Activated CD4-positive, alpha-beta T cell treated with anti-CD3 and anti-CD28 coated beads for 48 hours (primary cell): ENCODE data around the gene R3HCC1L.
"Not testable (repeated sequence)": the region's sequence is repeated elsewhere in the genome, so short reads cannot be mapped to it uniquely, and the experiment has no call there.

Source experiments
- DNase-seq: peaks from one replicate; pipeline ENCODE4 v3.0.0-alpha.2; 2020

The R3HCC1L gene

DNA sequence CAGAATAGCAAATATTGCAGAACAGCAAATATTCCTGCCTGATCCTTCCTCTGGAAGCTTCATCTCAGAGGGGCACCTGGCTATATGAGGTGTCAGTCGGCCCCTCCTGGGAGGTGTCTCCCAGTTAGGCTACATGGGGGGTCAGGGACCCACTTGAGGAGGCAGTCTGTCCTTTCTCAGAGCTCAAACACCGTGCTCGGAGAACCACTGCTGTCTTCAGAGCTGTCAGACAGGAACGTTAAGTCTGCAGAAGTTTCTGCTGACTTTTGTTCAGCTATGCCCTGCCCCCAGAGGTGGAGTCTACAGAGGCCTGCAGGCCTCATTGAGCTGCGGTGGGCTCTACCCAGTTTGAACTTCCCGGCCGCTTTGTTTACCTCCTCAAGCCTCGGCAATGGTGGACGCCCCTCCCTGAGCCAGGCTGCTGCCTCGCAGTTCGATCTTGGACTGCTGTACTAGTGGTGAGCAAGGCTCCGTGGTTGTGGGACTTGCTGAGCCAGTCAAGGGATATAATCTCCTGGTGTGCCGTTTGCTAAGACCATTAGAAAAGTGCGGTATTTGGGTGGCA is 48.0 kb downstream of the R3HCC1L start:
- DNase-seq = not testable (repeated sequence)

DNA sequence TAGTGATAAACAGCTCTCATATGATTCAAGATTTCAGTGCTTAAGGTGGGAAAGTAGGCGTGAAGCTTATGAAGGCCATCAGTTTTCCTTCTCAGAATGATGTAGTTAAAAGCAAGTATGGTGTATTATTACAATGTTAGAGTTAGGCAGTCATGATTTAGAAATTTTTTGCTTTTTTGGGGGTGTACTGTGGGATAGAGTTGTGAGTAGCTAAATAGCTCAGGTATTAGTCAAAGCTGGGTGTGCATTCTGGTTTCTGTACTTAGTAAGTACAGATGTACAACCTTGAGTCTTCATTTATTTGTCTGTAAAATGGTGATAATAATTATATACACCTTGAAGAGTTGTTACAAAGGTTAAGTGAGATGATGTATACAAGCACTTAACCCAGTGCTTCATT is 52.2 kb downstream of the R3HCC1L start:
- no peak for DNase-seq

DNA sequence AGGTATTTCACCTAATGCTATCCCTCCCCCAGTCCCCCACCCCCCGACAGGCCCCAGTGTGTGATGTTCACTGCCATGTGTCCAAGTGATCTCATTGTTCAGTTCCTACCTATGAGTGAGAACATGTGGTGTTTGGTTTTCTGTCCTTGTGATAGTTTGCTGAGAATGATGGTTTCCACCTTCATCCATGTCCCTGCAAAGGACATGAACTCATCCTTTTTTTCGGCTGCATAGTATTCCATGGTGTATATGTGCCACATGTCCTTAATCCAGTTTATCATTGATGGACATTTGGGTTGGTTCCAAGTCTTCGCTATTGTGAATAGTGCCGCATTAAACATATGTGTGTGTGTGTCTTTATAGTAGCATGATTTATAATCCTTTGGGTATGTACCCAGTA is 56.3 kb downstream of the R3HCC1L start:
- not testable (repeated sequence) for DNase-seq

DNA sequence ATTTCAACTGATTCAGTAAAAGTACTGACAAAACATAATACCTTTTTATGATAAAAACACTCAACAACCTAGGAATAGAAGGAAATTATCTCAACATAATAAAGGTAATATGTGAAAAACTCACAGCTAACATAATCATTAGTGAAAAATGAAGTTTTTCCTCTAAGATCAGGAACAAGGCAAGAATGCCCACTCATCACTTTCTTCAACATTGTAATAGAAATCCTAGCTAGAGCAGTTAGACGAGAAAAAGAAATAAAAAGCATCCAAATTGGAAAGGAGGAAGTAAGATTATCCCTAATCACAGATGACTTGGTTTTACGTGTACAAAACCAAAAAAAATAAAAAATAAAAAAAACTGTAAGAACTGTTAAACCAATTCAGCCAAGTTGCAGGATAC is 58.6 kb downstream of the R3HCC1L start:
- DNase-seq = no peak

DNA sequence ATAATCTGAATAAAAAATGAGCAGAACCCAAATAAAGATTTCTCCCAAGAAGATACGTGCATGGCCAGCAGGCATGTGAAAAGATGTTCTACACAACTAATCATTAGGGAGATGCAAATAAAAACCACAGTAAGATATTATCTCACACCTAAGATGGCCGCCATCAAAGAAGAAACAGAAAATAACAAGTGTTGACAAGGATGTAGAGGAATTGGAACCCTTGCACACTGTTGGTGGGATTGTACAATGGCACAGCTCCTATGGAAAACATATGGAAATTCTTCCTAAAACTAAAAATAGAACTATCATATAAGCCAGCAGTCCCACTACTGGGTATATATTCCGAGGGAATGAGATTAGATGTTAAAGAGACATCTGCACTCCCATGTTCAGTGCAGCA is 60.2 kb downstream of the R3HCC1L start:
- no peak for DNase-seq

DNA sequence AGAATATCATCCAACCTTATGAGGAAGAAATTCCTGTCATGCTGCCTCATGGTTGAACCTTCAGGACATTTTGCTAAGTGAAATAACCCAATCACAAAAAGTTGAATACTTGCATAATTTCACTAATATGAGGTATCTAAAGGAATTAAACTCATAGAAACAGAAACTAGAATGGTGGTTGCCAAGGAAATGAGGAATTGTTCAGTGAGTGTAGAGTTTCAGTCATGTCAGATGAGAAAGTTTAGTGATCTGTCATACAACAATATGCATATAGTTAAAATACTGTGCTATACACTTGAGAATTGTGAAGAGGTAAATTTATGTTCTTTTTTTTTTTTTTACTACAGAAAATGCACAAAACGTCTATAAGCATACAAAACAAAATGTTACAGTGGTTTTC is 60.7 kb downstream of the R3HCC1L start:
- no peak for DNase-seq

DNA sequence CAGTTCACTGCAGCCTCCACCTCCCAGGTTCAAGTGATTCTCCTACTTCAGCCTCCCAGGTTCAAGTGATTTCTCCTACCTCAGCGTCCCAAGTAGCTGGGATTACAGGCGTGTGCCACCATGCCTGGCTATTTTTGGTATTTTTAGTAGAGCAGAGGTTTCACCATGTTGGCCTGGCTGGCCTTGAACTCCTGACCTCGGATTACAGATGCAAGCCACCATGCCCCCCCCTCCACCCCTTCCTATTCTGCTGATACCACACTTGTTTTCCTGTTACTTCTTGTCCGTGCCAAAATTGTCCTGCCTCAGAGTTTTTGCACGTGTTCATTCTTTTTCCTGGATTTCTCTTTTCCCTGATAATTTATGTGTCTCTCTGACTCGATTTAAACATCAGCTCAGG is 62.5 kb downstream of the R3HCC1L start:
- no peak for DNase-seq

DNA sequence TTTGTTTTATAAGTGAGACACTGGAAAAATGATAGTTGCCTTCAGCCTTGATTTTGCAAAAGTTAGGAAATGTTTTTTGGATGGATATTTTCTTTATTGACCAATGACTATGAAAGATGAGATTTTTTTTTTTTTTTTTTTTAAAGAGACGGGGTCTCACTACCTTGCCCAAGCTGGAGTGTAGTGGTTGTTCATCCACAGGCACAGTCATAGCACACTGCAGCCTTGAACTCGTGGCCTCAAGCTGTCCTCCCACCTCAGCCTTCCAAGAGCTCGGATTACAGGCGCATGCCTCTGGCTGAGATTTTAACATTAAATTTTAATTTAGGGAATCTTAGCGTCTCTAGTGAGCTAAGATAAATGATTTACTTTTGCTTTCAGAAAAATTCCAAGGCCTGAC is 67.3 kb downstream of the R3HCC1L start:
- DNase-seq = no peak

DNA sequence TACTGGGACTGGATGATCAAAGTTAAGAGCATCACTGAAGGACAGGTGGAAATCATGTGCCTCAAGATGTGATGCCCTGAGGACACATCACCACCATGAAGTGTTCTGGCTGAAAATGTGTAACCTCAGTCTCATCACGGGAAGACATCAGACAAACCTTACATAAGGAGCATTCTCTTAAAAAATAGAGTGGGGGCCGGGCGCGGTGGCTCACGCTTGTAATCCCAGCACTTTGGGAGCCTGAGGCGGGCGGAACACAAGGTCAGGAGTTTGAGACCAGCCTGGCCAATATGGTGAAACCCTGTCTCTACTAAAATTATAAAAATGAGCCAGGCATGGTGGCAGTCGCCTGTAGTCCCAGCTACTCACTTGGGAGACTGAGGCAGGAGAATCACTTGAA is 67.9 kb downstream of the R3HCC1L start:
- no peak for DNase-seq

DNA sequence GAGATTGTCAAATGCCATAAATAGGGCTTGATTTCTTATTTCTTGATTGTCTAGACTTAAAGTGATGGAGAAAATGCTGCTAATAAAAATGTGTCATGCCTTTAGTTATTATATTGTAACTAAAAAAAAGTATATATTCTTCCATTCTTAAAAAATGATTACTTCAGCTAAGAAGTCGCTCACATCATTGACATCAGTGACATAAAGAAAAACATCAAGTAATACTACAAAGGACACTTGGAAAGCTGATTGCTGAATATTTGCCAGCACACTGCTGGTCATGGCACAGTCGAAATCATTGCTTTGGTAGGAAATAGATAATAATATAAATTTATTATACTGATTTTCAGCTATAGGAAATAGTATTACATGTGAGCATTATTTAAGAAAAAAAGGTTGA is 70.9 kb downstream of the R3HCC1L start:
- no peak for DNase-seq

DNA sequence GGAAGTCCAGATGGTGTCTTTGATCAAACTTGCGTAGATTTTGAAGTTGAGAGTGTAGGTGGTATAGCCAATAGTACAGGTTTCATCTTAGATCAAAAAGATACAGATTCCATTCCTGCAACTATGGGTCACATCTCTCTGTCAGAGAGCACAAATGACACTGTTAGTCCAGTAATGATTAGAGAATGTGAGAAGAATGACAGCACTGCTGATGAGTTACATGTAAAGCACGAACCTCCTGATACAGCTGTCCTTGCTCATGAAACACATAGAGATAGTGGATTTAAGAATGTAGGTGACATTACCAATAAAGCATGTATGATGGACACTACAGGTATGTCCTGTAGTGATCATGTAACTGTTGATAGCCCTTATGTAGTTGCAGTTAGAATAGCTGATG is 74.5 kb downstream of the R3HCC1L start:
- no peak for DNase-seq

DNA sequence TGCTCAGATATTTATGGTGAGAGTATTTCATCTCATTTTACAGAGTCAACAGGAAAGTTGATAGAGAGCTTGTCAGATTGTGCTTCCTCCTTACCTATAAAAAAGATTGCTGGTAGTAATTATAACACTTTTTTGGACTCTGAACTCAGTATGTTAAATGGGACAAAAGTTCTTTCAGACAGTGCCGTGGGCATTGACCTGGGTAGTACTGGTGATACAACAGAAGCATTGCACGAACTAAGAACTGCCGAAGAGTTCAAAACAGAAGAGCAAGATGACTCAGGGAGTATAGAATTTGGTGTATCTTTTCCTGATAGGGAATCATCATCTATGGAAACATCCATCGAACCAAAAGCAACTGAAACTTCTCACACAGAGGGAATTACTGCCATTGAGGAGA is 75.0 kb downstream of the R3HCC1L start:
- DNase-seq = no peak

DNA sequence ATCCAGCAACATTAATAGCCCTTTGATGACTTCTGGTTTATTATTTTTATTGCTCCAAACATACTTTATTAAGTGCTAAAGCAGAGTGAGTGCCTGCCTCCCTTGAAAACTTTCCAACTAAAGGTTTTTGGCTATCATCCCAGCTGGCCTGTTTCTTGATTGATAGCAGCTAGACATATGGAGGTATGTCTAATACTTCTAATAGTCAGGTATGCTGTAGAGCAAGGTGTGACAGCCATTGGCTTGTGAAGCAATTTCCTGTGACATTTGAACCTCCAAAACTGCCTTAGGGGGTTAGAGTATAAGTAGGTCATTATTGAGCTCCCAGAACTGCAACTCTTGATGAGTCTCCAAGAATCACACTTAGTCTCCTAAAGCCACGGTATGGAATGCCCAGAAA is 77.7 kb downstream of the R3HCC1L start:
- no peak for DNase-seq

DNA sequence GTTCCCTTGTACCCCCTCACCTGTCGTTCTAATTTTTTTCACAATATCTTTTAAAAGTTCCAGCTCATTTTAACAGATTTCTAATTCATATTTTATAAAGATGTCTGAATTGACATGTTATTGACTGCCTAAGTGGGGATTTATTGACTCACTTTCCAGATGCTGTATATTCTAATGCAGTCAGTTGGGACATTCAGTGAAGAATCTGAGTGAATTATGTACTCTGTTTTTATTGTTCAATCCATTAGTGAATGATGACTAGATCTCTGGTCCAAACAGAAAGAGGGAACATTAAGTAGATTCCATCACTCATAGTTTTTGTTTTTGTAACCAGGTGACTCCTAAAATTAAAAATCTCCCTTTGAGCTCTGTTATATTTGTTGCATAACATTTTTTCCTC is 79.3 kb downstream of the R3HCC1L start:
- DNase-seq = no peak

DNA sequence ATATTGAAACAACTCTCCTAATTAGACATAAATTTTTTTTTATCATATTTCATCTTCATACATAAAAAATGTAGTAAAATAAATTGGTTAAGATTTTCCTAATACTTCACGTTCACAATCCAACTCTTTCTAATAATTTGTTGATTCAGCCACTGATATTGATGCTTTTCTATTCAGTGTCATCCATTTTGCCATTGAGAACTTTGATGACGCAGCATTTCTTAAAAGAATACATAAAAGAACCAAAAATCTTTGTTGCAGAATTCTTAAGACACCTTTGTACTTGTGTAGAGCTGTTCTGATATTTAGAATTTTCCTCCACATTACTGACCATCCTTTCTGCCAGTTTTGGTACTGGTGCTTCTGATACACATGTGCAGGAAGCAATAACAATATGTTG is 80.9 kb downstream of the R3HCC1L start:
- DNase-seq = no peak

DNA sequence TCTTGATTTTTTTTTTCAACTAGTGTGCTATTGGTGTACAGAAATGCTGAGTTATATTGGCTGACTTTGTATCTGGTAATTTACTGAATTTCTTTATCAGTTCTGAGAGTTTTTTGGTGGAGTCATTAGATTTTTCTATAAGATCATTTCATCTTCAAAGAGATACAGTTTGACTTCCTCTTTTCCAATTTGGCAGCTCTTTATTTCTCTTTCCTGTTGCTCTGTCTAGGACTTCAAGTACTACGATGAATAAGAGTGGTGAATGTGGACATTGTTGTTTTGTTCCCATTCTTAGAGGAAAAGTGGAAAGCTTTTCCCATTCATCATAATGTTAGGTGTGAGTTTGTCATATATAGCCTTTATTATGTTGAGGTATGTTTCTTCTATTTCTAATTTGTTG is 83.3 kb downstream of the R3HCC1L start:
- DNase-seq = no peak

DNA sequence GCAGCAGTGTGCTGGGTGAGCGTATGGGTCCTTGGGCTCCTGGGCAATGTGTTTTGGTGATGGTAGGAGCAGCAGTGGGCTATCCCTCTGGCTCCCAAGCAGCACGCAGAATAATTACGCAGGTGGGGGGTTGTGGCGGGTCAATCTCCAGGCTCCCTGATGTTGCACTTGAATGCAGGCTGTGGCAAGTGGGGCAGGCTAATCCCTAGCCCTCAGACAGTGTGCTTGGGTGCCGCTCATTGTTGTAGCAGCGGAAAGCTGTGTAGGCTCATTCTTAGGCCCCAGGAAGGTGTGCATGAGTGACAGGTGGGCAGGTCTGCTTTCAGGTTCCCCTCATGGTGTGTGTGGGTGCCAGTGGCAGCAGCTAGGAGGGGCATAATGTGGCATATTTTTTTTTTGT is 89.4 kb downstream of the R3HCC1L start:
- no peak for DNase-seq

DNA sequence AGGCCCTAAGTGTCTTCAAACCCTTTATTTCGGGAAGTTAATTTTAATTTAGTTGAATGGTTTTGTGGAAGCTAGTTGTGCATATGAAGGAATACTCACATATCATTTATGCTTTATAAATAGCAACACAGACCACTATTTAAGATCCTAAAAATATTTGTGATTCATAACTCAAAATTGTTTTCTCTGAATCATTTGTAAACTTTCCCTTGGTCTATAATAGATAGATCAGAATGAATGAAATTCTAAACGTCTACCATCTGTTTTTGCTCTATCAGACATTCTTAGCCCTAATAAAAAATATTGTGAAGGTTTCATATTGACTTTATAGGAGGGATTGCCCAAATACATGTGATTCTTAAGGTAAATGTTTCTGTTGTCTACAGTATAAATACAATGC is 90.1 kb downstream of the R3HCC1L start:
- no peak for DNase-seq

DNA sequence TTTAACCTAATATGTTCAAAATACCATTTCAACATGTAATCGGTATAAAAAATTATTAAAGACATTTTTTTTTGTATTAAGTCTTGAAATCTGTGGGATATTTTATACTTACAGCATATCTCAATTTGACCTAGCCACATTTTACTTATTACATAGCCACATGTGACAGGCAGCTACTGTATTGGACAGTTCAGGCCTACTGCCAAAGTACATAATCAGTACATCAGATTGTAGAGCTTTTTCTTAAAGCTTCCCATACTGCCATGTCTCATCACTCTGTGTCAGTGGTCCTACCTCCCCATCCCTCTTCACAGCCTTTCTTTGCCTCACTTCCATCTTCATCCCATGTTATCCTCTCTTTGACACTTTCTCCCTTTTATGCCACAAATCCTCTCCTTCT is 90.5 kb downstream of the R3HCC1L start:
- DNase-seq = no peak

DNA sequence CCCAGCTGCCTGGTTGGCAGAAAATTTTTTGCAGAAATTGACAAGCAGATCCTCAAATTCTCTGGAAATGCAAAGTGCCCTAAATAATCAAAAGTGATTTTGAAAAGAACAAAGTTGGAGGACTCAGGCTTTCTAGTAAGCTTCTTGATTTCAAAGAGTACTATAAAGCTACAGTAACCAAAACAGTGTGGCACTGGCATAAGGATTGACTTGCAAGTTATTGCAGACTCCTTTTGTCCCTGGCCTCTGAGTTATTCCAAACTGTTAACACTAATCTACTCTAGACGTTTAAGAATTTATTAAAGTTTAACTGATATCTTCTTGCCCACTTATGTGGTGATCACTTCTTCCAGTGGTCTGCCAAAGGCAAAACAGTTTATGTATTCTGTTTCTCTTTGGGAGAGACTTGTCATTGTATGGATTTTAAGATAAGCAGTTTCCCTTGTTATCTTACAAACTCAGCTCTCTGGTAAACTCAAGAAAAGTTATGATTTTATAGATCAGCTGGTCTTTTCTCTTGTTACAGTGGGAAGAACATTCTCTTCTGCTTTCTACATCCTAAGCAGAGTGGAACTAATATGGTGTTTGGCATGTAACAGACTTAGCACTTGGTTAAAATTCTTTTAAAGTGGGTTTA is 92.2 kb downstream of the R3HCC1L start:
- no peak for DNase-seq

DNA sequence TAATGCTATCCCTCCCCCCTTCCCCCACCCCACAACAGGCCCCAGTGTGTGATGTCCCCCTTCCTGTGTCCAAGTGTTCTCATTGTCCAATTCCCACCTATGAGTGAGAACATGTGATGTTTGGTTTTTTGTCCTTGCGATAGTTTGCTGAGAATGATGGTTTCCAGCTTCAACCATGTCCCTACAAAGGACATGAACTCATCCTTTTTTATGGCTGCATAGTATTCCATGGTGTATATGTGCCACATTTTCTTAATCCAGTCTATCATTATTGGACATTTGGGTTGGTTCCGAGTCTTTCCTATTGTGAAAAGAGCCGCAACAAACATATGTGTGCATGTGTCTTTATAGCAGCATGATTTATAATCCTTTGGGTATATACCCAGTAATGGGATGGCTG is 93.3 kb downstream of the R3HCC1L start:
- not testable (repeated sequence) for DNase-seq

DNA sequence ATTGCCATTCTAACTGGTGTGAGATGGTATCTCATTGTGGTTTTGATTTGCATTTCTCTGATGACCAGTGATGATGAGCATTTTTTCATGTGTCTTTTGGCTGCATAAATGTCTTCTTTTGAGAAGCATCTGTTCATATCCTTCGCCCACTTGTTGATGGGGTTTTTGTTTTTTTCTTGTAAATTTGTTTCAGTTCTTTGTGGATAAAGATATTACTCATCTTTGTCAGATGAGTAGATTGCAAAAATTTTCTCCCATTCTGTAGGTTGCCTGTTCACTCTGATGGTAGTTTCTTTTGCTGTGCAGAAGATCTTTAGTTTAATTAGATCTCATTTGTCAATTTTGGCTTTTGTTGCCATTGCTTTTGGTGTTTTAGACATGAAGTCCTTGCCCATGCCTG is 93.8 kb downstream of the R3HCC1L start:
- not testable (repeated sequence) for DNase-seq

DNA sequence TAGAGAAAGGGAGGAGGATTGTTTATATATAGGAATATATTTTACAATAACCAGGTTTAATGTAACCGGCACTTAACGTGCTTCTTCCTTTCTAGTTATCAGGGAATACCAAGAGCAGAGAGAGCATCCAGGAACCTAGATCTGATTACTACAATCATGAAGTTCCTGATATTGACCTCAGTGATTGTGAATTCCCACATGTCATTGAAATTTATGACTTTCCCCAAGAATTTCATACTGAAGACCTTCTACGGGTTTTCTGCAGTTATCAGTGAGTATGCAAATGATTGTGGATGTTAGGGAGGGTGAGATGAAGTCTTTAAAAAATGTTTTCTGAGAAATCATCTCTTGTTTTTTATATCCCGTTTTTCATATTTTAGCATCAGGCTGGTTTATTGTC is 97.0 kb downstream of the R3HCC1L start:
- DNase-seq = no peak

DNA sequence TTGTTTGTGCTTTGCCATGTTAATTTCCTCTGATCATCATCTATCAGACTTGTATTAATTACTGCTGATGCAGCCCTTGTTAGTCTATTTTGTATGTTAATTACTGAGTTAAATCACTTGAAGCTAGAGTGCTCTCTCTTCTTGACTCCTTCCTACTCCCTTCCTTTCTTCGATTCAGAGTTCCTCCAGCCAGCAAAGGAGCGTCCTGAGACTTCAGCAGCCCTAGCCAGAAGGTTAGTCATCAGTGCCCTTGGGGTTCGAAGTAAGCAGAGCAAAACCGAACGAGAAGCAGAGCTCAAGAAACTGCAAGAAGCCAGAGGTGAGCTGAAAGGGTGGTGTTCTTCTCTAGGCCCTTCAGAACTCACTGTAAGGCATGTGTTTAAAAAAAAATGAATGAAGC is 101.4 kb downstream of the R3HCC1L start:
- no peak for DNase-seq

DNA sequence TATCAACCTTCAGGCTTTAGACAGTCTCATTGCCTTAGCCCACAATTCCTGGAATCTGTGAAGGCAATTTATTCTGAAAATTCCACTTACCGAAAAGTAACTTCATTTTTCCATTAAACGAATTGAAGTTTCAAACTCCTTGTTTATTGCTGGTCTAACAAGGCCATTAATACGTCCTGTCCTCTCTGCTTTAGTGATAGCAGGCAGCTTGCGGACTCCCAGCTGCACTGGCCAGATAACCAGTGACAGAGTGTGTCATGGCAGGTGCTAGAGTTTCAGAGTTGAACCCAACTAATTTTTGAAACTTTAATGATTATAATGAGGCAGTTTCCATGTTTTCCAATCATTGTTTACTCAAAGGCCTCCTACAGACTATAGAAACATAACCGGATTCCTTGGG is 102.4 kb downstream of the R3HCC1L start:
- no peak for DNase-seq

DNA sequence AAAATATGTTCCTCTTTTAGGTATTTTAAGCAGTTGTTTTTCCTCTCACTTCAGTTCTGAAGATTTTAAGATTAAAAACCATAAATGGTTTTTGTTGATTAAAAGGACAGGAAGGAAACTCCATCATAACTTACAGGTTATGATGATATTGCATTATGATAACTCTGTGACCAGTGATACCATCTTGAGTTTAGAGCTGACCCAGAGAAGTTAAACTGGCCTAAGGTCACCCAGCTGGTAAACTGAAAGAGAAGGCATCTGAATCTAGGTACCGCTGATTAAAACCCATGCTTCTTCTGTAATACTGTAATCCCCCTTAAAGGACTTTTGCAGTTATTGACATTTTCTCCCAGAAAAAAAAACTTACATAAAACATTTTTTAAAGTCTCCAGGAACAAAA is 103.9 kb downstream of the R3HCC1L start:
- no peak for DNase-seq
